Uterus (tissue), 2 donors: Measurements from ENCODE around the gene NKAIN2.

Experiments
- POLR2A ChIP-seq, 2 donors: fragments of 450-650 bp; IDR thresholded peaks; one replicate each; pipeline ENCODE4 v1.6.1; 2016; ENCODE audit warnings: antibody characterized with exemption in 2 of 2, mild to moderate bottlenecking in 1 of 2, moderate library complexity in 1 of 2
- TF ChIP-seq, protein P1 (sequence below), 4 experiments: fragments of 200-600 bp in 2 of 4; fragments of 450-650 bp in 2 of 4; sonication (generic) in 2 of 4; IDR thresholded peaks; one replicate each; pipeline ENCODE4 v1.5.1; 2016 to 2019; ENCODE audit warnings: antibody characterized with exemption in 4 of 4, mild to moderate bottlenecking in 2 of 4, moderate library complexity in 1 of 4

DNA sequence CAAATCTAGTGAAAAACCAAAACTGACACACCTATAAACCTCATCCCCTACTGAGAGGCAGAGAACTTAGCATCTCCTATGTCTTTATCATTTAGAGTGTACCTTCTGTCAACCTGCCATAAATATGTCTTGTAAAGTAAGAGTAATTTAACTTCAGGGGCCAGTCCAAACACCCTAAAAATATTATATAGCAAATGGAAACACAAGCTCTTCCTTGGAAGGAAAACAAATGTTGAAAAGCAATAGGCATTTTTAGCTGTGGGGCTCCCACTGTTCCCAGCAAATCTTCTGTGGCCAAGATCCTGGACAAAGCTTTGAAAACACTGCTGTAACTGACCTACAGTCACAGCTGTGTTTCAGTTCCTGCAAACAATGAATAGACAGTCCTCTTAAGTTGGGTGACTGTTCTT is 1018.5 kb downstream of the NKAIN2 start:
- TF ChIP-seq, protein P1, sequence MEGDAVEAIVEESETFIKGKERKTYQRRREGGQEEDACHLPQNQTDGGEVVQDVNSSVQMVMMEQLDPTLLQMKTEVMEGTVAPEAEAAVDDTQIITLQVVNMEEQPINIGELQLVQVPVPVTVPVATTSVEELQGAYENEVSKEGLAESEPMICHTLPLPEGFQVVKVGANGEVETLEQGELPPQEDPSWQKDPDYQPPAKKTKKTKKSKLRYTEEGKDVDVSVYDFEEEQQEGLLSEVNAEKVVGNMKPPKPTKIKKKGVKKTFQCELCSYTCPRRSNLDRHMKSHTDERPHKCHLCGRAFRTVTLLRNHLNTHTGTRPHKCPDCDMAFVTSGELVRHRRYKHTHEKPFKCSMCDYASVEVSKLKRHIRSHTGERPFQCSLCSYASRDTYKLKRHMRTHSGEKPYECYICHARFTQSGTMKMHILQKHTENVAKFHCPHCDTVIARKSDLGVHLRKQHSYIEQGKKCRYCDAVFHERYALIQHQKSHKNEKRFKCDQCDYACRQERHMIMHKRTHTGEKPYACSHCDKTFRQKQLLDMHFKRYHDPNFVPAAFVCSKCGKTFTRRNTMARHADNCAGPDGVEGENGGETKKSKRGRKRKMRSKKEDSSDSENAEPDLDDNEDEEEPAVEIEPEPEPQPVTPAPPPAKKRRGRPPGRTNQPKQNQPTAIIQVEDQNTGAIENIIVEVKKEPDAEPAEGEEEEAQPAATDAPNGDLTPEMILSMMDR (IDR thresholded peaks at IDR 0.05): no peak
- TF ChIP-seq POLR2A (IDR thresholded peaks at IDR 0.05): no peak
